HG03439 (cell line): Measurements from ENCODE around the gene TNFAIP8.

Experiments used
- ATAC-seq: cut with Tn5 transposase; IDR thresholded peaks from one replicate; pipeline ENCODE4 v1.9.1; 2021; ENCODE audit warnings: mild to moderate bottlenecking, moderate library complexity; ENCODE audit not compliant: unreplicated experiment

TNFAIP8 gene

GRCh38 chr5:119328753-119329602 is 26.8 kb upstream of the TNFAIP8 start:
- ATAC-seq, result no peak

DNA sequence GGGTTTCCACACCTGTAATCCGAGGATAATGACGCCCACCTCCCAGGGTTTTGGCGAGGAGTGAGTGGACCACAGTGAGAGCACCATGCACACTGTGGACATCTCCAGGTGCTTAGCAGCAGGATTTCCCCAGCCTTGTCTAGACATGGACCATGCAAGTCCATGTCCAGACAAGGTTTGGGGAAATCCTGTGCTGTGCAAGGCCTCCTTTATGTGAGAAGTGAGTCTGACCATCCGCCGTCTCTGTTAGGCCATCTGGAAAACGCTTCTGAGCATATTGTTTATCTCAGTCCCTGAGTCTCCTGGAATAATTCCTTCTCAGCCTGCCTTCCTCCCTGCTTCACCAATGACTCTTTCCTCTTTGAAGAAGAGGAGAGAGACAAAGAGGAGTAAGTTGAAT is 26.2 kb upstream of the TNFAIP8 start:
- ATAC-seq, result no peak

GRCh38 chr5:119330367-119331183 is 25.2 kb upstream of the TNFAIP8 start:
- no peak for ATAC-seq

DNA sequence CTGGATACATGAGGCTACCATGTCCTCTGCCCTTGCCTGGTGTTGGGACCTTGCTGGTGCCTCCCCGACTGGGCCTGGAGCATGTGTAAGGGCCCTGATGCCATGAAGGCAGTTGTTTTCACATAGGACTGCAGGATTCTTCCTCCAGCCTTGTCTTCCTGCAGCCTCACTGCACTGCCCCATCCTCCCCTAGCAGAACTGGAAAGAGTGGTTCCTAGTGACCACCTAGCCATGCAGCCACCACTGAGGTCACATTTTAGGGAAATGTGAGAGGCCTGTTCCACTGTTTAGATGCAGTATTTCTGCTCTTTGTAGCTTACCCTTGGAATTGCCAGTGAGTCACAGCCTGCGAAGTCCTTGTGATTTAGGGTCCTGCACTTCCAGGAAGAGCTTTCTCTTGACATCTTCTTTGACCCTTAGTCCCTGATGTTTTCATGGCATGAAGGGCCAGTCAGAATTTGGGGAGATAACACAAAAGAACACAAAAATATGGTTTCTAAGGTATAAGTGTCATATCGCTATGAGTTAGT is 24.2 kb upstream of the TNFAIP8 start:
- ATAC-seq, result no peak

DNA sequence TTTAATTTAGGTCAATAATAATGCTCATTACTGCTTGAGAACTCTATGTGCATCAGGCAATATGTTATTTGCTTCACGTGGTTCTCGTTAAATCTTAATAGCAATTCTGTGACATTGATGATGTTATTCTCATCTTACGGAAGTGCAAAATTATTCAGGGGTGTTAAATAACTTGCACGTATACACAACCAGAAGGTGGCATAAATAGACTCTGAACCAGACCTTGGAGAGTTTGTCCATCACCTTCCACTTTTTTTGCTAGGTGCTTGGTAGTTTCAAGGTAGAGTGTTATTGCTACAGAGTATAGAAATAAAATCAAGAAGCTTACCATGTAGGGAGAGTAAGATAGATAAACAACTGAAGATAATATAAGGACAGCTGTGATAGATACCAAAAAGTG is 23.6 kb upstream of the TNFAIP8 start:
- peak; percentile 4 for ATAC-seq

- ATAC-seq, result peak; percentile 29
Measured at GRCh38 chr5:119332978-119333401, 22.8 kb upstream of the TNFAIP8 start.

DNA sequence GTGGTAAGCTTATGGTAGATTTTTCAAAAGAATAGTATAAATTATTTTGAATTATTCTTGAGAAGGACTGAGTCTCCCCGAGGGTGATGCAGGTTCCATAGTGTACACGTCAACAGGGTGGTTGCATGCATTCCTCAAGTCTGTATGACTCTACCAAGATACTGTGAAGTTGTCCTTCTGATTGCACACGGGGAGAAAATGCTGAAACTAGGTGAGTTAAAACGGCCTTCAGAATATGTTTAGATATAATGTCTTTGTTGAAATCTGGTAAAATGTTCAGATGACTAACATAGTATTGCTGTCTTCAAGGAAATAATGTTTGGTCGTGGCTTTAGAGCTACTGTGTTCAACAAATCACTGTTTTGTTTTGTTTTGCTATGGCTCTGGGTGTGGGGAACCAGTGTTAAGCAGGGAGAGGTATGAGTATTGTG is 22.4 kb upstream of the TNFAIP8 start:
- ATAC-seq, result peak; percentile 14

DNA sequence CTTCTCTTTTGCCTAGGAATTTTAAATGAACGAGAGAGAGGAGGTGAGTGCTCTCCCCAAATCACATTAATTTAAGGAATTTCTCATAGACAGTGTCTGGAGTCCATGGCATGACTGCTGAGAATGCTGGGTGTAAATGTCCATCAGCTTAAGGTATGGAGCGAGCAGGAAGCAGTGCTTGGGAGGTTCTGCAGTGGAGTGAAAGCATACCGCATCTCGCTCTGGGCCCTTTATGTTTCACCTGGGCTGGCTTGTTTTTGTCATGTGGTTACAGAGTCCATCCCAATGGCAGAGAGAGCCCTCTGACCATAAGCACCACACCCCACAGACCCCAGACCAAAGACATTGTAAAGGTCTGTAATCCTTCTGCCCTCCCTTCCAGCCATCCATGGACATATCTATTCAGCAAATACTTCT is 20.6 kb upstream of the TNFAIP8 start:
- no peak for ATAC-seq

DNA sequence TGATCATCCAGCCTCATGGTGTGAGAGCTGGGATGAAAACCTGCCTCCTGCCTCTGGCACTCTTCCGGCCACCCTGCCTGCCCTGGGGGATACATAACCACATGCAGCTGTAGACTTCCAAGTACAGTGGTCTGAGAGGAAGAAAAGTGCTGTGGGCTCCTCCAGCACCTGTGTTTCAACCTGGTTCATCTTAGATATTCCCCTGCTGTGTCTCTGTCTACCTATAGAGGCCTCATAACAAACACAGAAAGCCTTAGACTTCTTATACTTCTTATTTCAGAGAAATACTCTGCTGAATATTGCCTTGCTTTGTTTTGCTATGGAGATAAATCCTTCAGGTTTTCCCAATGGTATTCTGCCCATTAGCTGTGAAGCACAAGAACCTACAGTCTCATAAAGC is 19.6 kb upstream of the TNFAIP8 start:
- ATAC-seq, result no peak

GRCh38 chr5:119336845-119337580 is 18.8 kb upstream of the TNFAIP8 start:
- no peak for ATAC-seq

DNA sequence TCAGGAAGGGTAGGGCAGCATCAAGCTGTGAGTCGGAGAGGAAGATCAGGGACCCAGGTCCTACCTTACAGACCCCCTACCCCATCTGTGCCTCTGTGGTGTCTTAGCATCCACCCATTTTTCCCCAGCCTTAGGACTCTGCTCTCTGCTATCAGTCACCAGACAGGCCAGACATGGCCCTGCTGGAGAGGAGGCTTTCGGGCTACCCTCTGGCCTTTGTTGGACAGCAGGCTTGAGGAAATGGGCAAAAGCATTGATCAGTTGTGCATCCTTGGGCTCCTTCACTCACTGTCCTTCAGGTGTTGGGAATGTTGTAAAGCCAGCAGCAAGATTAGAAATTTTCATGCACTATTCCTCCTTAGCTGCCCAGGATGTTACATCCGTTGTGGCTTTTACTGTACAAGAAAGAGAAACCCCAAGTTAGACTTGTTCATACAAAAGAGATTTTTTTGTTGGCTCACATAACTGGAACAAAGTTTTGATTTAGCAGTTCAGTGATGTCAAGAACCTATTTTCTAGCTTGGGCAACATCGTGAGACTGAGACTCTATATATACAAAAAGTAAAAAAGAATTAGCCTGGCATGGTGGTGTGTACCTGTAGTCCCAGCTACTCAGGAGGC is 17.4 kb upstream of the TNFAIP8 start:
- no peak for ATAC-seq

- ATAC-seq, result no peak
Measured at GRCh38 chr5:119339344-119339743, 16.5 kb upstream of the TNFAIP8 start.

- no peak for ATAC-seq
Measured at GRCh38 chr5:119339965-119340364, 15.9 kb upstream of the TNFAIP8 start.

DNA sequence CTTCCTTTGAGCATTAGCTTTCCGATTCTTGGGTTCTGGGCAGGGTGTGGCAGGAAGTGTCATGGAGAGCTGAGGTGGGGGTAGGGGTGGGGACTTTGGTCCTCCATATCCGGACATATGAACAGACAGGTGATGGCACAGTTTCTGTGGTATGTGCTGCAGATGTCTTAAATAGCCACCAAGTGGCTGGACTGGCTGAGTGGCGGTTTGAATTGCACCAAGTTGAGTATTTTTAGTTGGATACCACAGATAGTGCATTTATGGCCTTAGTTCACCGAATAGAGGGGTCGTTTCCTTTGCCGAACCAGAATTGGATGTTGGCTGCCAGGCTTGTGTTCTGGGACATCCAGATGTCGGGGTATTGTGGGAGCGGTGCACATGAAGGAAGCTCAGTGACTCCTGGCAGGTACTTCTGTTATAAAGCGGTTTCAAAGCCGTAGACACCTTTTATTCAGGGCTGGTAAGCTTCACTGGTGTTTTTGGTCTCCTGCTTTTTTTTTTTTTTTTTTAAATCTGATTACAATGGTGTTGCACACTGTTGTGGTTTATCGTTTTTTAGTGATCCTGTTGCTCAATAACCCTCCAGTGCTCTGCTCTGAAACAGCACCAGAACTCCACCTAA is 15.1 kb upstream of the TNFAIP8 start:
- ATAC-seq, result peak; percentile 48

DNA sequence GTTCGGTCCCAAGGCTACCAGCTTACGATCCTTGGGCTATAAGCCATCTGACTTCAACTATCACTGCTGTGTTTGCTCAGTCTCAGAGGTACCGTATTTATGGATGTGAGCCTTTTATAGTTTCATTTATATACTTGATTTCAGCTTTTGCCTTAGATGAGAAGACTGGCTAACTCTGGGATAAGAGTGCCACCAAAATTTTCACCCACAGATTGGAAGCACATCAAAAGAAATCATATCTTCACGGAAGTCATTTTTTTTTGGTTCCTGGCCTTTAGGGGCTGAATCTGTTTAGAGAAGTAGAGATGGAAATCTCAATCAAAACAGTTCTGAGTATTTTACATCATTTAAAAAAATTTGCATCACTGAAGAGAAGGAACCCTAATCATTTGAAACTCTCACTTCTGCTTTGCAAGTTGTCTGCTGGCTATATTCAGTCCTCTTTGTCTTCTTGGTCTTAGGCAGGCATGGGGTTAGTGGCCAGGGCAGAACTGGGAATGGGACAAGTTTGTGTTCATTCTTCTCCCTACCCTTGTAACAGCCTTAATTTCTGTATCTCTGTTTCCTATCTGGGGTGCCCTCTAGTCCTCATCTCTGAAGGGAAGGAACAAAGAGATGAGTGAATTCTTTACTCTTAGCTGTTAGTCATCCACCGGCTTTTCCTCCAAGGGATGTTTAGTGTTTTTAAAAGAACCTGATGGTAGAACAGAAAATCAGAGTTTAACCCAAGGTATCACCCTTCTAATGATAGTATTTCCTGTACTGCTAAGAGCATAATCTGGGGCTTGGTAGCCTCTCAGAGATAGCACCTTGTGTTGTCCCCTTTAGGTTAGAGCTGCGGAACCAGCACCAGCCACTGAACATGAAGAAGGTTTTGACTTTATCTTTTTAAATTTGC is 14.1 kb upstream of the TNFAIP8 start:
- peak; percentile 53 for ATAC-seq

- ATAC-seq, result no peak
Measured at GRCh38 chr5:119342406-119342805, 13.4 kb upstream of the TNFAIP8 start.

DNA sequence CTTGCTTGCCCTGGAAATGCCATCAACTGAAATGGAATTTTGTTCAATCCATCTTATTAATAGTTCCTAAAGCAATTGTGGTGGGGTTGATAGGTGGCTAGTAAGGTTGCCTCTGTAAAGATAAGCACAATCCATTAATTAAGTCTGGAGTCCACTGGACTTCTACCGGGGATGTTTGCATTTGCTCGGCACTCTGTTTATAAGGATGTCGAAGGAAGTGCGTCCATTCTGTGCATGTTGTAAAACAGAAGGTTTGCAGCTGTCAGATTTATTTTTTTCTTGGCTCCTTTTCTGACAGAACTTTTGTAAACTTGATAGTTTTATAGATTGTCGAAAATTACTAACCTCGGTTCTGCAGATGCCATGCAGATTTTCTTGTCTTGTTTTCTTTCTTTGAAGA is 12.8 kb upstream of the TNFAIP8 start:
- ATAC-seq, result no peak

GRCh38 chr5:119343766-119344165 is 12.1 kb upstream of the TNFAIP8 start:
- ATAC-seq, result peak; percentile 30

GRCh38 chr5:119344231-119344630 is 11.6 kb upstream of the TNFAIP8 start:
- ATAC-seq, result no peak
